Right forelimb (tissue), 1 donor: ENCODE data around the gene FBXO33.

Experiments used
- DNase-seq: peaks from one replicate; pipeline ENCODE4 v3.0.0-alpha.2; 2018

FBXO33 gene

GRCh38 chr14:39430762-39431415 lies 1.3 kb downstream of the FBXO33 start:
- no peak for DNase-seq

GRCh38 chr14:39428118-39428517 lies 4.1 kb downstream of the FBXO33 start:
- DNase-seq = no peak

GRCh38 chr14:39426605-39427004 lies 5.6 kb downstream of the FBXO33 start:
- DNase-seq = no peak

GRCh38 chr14:39425947-39426346 lies 6.3 kb downstream of the FBXO33 start:
- no peak for DNase-seq

- DNase-seq = no peak
Observed at GRCh38 chr14:39423793-39424192, 8.4 kb downstream of the FBXO33 start.

GRCh38 chr14:39422243-39422642 lies 10.0 kb downstream of the FBXO33 start:
- DNase-seq = no peak

- DNase-seq = no peak
Observed at GRCh38 chr14:39419272-39419671, 13.0 kb downstream of the FBXO33 start.

- DNase-seq = no peak
Observed at GRCh38 chr14:39417014-39417413, 15.2 kb downstream of the FBXO33 start.

GRCh38 chr14:39416072-39416471 lies 16.2 kb downstream of the FBXO33 start:
- no peak for DNase-seq

- DNase-seq = no peak
Observed at GRCh38 chr14:39406560-39406959, 25.7 kb downstream of the FBXO33 start.

- DNase-seq = no peak
Observed at GRCh38 chr14:39398382-39398781, 33.9 kb downstream of the FBXO33 start.

GRCh38 chr14:39396448-39396847 lies 35.8 kb downstream of the FBXO33 start:
- DNase-seq = no peak

- DNase-seq = no peak
Observed at GRCh38 chr14:39395555-39396254, 36.5 kb downstream of the FBXO33 start.

GRCh38 chr14:39393289-39393688 lies 38.9 kb downstream of the FBXO33 start:
- no peak for DNase-seq

GRCh38 chr14:39384177-39384576 lies 48.1 kb downstream of the FBXO33 start:
- DNase-seq = no peak

- no peak for DNase-seq
Observed at GRCh38 chr14:39383741-39384140, 48.5 kb downstream of the FBXO33 start.

GRCh38 chr14:39383026-39383660 lies 49.1 kb downstream of the FBXO33 start:
- DNase-seq = no peak

GRCh38 chr14:39382463-39382862 lies 49.8 kb downstream of the FBXO33 start:
- DNase-seq = no peak

- DNase-seq = no peak
Observed at GRCh38 chr14:39381366-39381765, 50.9 kb downstream of the FBXO33 start.

- DNase-seq = no peak
Observed at GRCh38 chr14:39376667-39377403, 55.4 kb downstream of the FBXO33 start.

GRCh38 chr14:39374851-39375250 lies 57.4 kb downstream of the FBXO33 start:
- DNase-seq = no peak

- DNase-seq = no peak
Observed at GRCh38 chr14:39372656-39373055, 59.6 kb downstream of the FBXO33 start.

- DNase-seq = no peak
Observed at GRCh38 chr14:39370415-39370814, 61.8 kb downstream of the FBXO33 start.

- no peak for DNase-seq
Observed at GRCh38 chr14:39369029-39369428, 63.2 kb downstream of the FBXO33 start.
